RKO (cell line): ENCODE measurements around the gene CHN1.

Experiments
- DNase-seq: peaks from one replicate; pipeline ENCODE4 v3.0.0-alpha.2; 2016; ENCODE audit warnings: low spot score

The CHN1 gene

DNA sequence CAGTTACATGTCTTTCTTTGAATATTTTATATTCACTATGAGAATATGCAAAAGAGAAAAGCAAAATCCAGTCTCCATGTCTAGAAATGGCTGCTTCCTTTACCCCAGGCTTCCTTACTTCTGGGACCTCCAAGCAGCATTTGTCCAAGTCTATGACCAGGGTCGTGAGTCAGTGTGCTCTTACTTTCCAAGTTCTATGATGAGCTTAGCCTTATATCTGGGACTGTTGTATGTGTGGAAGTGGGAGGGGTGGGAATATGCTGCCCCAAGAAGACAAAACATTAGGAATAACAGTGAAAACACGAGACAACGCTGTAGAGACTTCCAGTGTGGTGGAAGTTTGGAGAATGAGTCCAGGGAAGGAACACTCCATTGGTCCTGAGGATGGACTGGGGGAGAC lies 219.7 kb downstream of the CHN1 start:
- DNase-seq, result no peak

DNA sequence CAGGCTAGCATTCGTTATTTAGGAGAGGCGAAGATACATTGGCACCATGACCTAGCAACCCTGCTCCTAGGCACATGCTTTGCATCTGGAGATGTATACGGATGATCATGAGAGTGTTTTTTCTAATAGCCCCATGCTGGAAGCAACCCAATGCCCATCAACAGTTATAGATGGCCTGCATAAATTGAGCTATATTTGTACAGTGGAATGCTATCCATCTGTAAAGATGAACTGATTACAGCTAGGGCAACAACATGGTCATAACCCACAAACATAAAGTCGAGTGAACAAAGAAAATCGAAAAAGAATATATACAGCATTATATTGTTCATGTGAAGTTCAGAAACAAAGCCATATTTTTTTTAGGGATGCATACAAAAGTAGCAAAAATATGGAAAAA lies 220.3 kb downstream of the CHN1 start:
- no peak for DNase-seq

DNA sequence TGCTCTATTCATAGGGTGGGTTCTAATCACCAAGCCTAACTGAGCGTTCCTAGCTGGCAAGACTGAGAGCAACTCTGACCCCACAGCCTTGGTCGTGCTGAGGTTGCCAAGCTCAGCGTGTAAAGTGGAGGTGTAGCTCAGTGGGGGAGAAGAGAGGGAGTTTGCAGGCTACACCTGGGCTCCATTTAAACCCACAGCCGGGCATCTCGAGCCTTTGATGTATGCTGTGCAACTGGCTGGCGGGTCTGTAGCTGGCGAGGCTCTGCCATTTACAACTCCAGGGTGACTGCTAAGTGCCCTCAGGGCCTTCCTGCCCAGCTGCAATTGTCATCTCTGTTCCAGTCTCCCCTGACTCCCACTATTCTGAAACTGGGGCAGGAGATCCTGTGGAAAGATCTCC lies 220.9 kb downstream of the CHN1 start:
- no peak for DNase-seq

DNA sequence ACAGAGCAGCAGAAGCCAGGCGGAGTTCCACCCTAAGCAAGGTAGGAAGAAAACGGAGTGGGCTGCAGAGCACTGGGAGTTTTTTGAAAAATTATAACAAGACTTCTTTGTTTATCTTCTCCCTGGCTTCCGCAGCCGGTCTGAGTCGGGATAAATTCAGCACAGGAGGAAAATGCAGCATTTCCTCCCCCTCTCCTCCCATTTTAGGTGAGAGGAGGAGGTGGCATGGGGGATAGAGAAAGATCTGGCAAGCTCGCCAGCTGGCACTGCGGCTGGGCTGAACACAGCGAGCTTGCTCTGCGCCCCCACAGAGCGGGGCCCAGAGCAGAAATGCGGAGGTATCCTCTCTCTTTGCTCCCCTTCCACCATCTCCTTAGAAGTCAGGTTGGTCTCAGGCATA lies 223.2 kb downstream of the CHN1 start:
- DNase-seq, result no peak

DNA sequence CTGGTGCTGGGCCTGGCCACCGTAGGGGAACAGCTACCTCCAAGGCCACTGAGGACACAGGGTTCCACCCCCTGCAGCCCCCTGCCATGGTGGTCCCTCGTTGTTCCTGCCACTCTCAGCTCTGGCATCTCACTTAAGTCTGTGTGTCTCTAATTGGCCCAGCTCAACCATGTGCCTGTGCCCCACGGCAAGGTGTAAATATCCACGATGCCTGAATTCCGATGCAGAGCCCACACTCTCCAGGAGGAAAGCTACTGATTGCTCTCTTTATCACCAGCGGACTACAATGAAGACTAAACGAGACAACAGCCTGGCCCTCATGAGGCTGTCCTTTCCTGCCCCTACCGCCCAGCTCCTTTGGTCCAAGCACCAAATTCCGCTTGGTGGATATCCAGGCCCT lies 223.9 kb downstream of the CHN1 start:
- DNase-seq, result no peak

DNA sequence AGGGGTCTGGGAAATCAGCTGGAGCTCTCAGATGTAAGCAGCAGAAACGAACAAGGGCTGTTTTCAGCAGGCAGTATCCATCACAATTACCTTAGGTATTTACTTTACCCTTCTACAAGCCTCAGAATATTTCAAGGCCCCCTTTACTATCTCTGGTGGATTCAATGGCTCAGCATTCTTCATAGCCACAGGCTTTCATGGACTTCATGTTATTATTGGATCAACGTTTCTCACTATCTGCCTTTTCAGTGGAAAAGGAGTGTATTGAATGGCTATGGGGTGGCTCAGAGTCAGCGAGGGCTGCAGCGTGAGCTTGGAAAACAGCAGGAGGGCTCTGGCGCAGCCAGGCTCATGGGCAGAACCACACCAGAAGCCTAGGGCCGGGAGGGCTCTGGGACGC lies 224.3 kb downstream of the CHN1 start:
- no peak for DNase-seq

DNA sequence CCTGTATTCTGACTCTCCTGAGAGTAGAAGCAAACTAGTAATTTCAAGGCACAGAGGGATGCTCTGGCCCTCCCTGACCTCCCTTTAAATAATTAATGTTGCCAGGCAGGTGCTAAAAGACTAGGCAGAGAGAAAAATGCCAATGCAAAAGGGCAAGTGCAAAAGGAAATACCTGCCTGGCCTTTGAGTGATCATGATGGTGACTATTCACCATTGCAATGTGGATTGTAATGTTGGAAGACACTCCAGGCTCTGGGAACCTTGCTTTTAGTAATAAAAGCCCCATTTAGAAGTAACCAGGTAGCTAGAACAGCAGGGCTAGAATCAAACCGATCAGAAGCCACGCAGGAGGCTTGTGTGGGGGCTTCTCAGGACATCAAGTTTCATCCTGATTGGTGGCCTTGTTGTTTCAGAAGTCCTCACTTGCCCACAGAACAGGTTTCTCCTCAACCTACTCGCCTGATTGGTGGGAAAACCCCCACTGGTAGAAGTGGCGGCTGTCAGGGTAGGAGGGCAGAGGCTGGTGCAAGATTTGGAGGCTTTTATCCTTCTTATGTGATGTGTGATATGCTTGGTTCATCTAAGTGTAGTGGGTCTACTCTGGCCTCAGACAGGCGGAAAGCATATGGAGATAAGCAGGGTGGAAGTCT lies 224.9 kb downstream of the CHN1 start:
- no peak for DNase-seq

DNA sequence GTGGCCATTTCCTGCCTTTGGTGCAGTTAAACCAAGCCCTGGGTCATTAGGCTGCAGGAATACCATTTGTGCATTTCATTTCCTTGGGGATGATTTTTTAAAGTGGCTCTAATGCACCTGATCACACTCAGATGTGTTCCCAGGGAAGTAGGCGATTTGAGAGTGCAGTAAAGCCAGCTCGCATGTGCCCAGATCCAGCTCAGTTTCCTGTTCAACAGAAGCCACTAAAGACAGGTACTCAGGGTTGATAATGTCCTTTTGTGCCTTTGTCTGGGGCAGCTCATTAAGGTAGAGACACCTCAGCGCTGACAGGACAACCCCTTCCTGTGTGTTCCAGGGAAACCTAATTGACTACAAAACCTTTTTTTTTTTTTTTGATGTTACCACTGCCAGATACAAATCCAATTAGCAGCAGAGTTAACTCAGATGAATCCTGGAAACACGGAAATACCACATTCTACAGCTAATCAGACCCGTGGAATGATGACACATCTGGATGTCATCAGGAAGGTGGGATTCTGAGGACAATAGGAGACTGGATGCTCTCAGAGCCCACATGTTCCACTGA lies 225.7 kb downstream of the CHN1 start:
- no peak for DNase-seq

DNA sequence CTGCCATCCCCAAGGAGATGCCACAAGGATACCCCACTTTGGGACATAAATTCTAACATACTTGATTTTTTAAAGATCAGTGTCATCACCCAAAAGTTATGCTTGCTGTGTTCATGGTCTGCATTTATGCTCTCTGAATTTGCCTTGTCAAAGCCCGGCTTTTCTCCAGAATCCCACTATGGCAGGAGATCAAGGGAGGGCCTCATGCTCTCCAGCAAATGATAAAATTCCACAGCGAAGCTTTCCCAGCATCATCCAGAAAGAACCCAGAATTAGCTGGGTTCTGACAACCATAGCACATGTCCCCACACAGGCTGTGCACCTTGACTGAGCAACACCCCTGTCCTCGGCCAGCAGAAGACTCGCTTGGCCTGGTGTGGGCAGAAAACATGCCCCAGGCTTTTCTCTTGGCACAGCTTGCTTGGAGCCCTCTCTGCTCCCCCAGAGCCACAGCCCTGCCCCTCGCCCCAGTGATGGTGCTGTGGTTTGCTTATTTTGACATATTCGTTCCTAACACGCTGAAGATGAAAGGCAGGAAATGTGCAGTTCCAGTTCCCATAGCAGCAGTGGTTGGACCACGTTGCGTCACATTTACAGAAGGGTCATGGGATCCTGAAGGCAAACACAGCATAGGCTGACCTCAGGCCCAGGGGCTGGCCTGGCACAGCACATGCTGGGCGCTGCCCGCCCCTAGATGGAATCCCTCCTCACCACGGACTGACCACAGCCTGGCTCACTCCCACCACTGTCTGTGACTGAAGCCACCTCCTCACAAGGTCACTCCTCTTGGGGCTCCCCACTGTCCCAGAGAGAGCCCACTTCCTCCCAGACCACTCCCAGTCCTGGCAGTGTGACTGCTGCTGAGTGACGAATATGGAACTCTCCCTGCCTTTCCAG lies 226.8 kb downstream of the CHN1 start:
- no peak for DNase-seq

DNA sequence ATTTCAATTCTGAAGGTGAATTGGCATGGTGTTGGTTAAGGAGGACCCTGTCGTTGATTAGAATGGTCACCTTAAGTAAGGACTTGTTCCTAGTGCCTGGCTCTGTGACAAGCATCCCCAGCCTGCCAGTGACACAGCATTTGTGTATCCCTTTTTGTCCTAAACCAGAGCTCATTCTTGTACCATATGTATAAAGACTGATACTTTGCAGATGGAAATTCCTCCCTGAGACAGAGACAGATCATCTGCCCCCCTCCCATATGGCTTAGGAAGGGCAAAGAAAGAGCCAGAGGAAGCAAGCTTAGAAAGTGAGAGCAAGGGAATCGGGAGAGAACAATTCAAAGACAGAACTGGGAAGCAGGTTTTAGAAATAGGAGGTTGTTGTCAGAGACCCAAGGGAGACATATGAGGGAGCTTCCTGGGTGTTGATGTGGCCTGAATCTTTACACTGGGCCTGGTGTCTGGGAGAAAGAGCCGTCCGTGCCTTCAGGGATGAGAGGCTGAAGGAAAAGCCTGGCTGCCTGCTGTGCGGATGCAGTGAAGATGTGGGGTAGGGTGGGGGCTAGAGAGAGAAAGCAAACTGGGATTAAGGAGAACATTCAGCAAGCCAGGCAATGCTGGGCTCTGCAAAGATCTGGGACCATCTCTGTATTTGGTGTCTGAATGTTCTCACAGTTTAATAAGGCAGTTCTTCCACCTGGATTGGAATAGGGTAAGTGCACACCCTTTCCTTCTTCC lies 227.7 kb downstream of the CHN1 start:
- no peak for DNase-seq

DNA sequence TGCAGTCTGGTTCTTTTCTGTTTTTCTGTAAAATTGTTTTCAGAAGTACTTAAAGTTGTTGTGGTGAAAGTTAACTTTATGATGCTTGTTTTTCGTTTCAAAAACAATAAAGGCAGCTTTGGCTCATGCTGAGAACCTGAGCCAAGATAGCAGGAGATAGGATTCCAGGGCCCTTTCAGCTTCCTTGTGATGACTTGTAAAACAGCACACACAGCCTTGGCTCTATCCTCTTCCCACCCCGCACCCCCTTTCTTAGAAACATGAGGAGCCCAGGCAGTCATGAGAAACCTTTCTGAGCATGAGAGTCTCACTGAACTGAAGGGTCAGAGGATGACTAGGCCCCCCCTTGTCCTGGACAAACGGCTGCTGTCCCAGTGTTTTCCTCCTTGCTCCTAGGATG lies 228.5 kb downstream of the CHN1 start:
- no peak for DNase-seq

DNA sequence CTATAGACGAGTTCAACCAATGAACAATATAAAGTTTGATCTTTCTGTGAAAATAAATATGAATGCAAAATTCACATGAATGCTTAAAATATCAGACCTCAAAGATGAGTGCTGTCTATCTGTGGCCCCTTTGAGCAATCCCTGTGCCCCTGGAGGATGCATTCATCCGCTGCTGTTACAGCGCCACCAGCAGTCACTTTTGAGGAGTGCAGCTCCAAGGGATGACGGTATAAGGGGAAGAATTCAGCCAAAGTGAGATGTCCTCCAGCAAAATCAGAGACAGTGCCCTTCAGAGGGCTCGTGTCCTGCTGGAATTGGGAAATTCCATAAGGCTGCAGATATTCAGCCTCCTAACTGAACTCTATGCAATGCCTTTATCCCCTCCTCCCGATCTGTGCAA lies 229.0 kb downstream of the CHN1 start:
- no peak for DNase-seq

DNA sequence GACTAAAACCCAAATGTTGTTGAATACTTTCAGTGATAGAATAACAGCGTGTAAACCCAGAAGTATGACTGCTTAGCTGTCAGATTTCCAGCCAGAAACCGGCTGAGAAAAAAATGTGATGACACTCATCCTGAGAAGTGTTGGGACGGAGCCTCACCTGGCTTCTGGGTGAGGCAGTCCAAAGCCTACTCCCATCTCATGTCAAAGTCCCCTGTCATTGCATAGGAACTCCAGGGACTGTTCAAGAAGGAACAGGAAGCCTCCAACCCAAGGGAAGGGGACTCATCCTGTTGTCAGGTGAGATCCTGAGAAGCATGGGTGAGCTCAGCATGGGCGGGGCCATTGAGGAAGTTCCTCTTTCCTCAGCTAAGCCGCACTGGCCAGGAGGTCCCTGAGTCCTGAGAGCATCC lies 229.6 kb downstream of the CHN1 start:
- no peak for DNase-seq

DNA sequence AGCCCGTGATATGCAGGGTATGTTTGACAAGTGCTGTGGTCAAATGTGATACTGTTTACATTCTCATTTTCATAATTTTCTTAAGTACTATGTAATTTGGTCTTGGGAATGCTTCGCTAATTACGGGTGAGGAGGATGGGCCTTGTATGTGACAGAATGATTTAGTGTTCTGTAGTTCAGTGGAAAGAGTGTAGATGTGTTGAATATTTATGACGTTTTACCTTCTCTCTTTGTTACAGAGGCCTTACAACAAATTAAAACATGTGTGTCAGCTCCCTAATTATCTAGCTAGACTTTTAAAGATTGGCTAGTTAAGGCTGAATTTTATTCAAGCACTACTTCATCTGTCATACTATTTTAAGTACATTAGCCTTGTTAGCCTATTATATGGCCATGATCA lies 230.3 kb downstream of the CHN1 start:
- DNase-seq, result no peak

DNA sequence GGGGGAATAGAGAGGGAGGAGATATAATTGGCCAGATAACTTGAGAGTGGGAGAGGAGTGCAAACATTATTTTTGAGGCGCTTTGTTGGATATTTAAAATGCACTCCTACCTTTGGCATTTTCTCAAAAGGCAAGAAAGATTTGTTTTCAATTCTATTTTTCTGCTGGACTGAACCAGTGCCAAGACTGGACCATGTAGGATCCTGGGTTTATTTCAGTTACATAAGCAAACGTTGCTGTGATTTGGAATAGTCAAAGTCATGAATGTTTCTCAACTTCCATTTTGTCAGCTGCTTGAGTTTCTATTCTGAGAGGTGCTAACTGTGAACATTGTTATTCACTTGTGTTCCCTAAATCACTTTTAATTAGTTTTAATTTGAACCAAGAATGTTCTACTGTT lies 232.0 kb downstream of the CHN1 start:
- no peak for DNase-seq

DNA sequence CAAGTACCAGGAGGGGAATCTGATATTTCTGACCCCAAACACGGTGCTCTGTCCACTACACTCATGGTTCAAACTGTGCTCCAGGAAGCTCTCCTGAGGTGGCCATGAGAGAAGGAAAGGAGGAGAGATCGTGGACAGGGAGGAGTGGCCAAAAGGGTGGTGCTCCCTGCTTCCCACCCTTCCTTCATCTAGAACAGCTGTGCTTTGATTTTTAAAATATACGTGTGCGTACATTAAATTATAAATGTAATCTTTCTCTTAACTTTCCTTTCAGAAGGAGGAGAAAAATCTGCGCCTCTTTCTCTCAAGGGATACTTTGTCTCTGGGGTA lies 232.7 kb downstream of the CHN1 start:
- no peak for DNase-seq

DNA sequence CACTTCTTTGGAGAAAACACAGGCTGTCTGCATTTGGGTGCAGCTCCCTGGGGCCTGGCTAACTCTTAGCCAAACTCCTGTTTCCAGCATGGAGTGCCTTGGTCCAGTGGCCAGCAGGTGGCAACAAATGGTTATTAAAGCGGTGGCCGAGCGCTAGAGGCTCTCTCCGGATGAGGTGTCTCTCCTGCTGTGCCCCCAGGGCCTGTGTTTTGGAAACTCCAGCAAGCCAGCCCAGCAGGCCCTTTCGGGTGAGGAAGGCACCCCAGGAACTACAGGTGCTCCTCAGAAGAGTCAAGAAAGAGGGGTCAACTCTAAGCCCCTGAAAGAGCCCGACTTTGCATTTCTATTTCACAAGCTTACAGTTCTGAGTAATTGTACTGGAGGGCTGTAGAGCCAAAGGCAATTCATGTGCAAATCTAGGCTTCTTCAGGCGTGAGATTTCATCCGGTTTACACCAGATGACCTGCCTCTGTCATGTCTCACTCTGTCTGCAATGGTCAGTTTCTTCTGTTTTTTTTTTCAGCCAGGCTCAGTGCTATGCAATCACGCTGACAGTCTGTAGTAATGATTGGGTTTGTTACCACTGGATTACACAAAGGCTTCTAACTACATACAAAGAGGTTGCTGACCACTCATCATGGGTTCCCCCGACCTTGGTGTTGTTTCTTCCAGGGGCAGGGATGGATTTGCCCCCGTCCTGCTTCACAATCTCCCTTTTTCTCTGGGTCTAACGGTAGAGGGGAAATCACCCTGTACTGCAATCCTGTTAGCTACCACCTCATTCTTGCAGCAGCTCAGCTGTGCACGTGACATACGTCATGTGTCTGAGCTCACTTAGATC lies 233.3 kb downstream of the CHN1 start:
- DNase-seq, result peak; percentile 65

DNA sequence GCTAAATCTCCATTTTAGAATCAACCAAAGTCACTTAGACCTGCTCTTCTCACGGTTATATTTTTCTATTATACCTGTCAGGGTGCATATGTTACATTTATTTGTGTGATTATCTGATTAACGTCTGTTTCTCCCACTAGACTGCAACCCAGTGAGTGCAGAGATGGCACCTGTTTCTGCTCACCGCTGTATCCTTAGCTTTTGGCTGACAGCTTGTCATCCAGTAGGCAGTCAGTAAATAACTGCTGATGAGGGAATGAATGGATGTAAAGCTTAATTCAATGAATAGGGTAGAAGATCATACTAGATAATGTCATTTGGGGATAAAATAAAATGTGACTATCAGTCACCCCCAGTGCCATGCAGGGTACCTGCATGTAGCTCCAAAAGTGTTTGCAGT lies 234.0 kb downstream of the CHN1 start:
- no peak for DNase-seq

DNA sequence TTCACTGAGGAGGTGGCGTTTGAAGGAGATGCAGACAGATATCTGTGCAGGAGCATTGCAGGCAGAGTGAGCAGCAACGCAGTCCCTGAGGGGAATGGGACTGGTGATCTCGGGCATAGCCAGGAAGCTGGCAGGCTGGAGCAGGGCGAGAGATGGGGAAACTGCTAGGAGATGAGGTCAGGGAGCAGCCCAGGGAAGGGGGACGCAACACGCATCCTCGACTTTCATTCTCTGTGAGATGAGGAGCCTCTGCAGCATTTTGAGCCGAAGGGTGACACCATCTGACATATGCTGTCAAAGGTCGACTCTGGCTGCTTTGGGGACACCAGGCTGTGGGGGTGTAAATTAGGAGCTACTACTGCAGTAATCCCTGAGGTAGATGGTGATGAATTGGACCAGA lies 236.6 kb downstream of the CHN1 start:
- no peak for DNase-seq

DNA sequence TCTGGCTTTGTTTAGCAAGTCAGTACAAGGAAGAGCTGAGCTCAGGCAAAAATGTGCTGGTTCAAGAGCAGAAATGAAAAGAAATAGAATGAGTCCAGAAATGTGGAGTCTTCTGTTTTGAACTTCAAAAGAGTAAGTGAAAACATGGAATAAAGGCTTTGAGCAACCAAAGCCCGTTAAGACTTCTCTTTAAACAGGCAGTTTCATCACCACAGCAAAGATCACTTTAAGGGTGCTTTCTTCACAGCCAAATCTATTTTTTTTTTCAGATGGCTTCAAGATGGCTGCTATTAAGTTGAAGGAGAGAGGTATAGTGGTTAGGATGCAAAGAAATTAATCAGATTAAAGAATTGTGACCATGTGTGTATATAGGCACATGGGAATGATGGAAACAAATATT lies 238.9 kb downstream of the CHN1 start:
- DNase-seq, result no peak

DNA sequence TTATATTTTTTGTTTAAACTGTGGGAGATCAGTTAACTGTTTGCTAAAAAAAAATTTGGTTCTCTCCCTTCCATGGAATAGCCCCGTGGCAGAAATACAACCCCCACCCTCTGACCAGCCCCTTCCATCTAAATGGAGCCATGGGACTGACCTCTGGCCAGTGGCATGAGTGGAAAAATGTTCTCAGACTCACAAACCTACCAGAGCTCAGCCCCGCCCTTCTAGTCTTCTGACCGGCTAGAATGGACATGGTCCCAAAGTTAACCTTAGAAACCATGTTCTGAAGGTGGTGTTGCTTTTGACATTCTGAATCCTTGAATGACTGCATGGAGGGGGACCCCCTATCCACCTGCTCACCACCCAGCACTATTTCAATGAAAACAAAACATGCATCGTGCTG lies 239.6 kb downstream of the CHN1 start:
- DNase-seq, result no peak
